Hepatocyte (in vitro differentiated cells): ENCODE data around the gene CPN2. TPM values are rescaled to one million over a fixed set of nuclear protein-coding genes. Genes with fewer than 3 reads are reported as not detected.

ENCODE experiments used
- DNase-seq: peaks from one replicate; pipeline ENCODE4 v3.0.0-alpha.2; 2016; ENCODE audit warnings: low spot score
- H2AFZ ChIP-seq: fragments of 200-600 bp; sonication (generic); 2 replicates; pipeline ENCODE4 v1.6.0; 2016; ENCODE audit warnings: antibody characterized with exemption, mild to moderate bottlenecking
- H3K27ac ChIP-seq: fragments of 200-600 bp; sonication (generic); 2 replicates; pipeline ENCODE4 v1.5.1; 2016; ENCODE audit warnings: mild to moderate bottlenecking
- H3K27me3 ChIP-seq: fragments of 200-600 bp; sonication (generic); 2 replicates; pipeline ENCODE4 v1.6.1; 2016
- H3K36me3 ChIP-seq: fragments of 200-600 bp; sonication (generic); replicated peaks from 2 replicates; pipeline ENCODE4 v1.5.1; 2016; ENCODE audit warnings: low read depth; ENCODE audit not compliant: insufficient read depth
- H3K4me1 ChIP-seq: fragments of 200-600 bp; sonication (generic); 2 replicates; pipeline ENCODE4 v1.5.1; 2016; ENCODE audit warnings: mild to moderate bottlenecking, moderate library complexity; ENCODE audit not compliant: insufficient read depth
- H3K4me2 ChIP-seq: fragments of 200-600 bp; sonication (generic); 2 replicates; pipeline ENCODE4 v1.6.0; 2016
- H3K4me3 ChIP-seq: fragments of 200-600 bp; sonication (generic); 2 replicates; pipeline ENCODE4 v1.5.1; 2016; ENCODE audit warnings: mild to moderate bottlenecking
- H3K79me2 ChIP-seq: fragments of 200-600 bp; sonication (generic); 2 replicates; pipeline ENCODE4 v1.6.0; 2017; ENCODE audit warnings: mild to moderate bottlenecking
- H3K9me2 ChIP-seq: fragments of 200-600 bp; sonication (generic); replicated peaks from 2 replicates; pipeline ENCODE4 v1.6.0; 2017; ENCODE audit warnings: mild to moderate bottlenecking; ENCODE audit not compliant: insufficient read depth
- H3K9me3 ChIP-seq: fragments of 200-600 bp; sonication (generic); 2 replicates; pipeline ENCODE4 v1.5.1; 2016; ENCODE audit warnings: low read depth, mild to moderate bottlenecking
- H4K20me1 ChIP-seq: fragments of 200-600 bp; sonication (generic); 2 replicates; pipeline ENCODE4 v1.6.0; 2016; ENCODE audit warnings: mild to moderate bottlenecking; ENCODE audit not compliant: insufficient read depth, poor library complexity, severe bottlenecking
- EZH2 ChIP-seq: fragments of 200-600 bp; sonication (generic); IDR thresholded peaks from 2 replicates; pipeline ENCODE4 v1.6.1; 2016; ENCODE audit warnings: antibody characterized with exemption, mild to moderate bottlenecking, borderline replicate concordance
- EZH2phosphoT487 ChIP-seq: fragments of 200-600 bp; sonication (generic); IDR thresholded peaks from one replicate; pipeline ENCODE4 v1.6.1; 2018; ENCODE audit warnings: antibody characterized with exemption, mild to moderate bottlenecking, low read depth, moderate library complexity; ENCODE audit not compliant: unreplicated experiment, severe bottlenecking
- WGBS: methylation state at CpG from one replicate; pipeline ENCODE4 v1.1.6; 2016; ENCODE audit warnings: low lambda C conversion rate; ENCODE audit errors: missing lambda C conversion rate; 5-methylcytosine and 5-hydroxymethylcytosine counted together
- polyA plus RNA-seq: library from polyadenylated mRNA; unstranded; fragments of >200 nt; fragmentation: Nextera tagmentation; extraction: Ambion mirVana; gene quantifications from 2 replicates; pipeline ENCODE4 v1.2.1, GENCODE V29; 2016
- total RNA-seq: library from RNA; depleted of rRNA; stranded (reverse); fragments of >200 nt; gene quantifications from 2 replicates; pipeline ENCODE4 v1.2.3, GENCODE V29; 2014
- TF ChIP-seq, protein P1 (sequence below): fragments of 200-600 bp; sonication (generic); IDR thresholded peaks from 2 replicates; pipeline ENCODE4 v1.5.1; 2016; ENCODE audit warnings: antibody characterized with exemption, mild to moderate bottlenecking; ENCODE audit not compliant: poor library complexity

The CPN2 gene
- total and polyA plus RNA-seq, 2 experiments from 2014 or later: 3.3 to 4.6 TPM

DNA sequence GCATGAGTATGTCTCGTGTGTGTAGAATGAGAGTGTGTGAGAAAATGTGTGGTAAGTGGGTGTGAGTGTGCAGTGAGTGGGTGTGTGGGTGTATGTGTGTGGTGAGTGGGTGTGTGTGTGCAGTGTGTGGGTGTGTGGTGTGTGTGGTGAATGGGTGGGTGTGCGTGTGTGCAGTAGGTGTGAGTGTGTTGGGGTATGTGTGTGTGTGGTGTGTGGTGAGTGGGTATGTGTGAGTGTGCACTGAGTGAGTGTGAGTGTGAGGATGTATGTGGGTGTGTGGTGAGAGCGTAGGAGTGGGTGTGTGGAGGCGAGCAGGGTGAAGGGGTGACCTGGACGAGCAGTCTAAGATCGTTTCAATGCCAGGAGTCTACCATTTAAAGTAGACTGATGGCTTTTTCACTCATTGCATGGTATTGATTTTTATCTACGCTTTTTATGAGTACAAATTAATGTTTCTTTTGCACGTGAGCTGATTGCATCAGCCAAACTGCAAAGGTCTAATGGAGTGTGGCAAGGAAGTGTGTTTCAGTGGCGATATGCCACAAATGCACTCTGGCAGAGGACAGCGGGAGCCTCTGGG, 1.6 kb upstream of the CPN2 start:
- 89% methylated on average over 10 of the region's 10 CpGs for WGBS
- Histone ChIP-seq H3K4me3 (no peak overlapping the region), H3K27me3 (no peaks in the 10 kb centered on the region), H3K79me2 (no peaks in the 10 kb centered on the region), H3K4me1 (peaks cover 2% of the 10 kb centered on the region), H3K27ac (no peak overlapping the region), H3K9me2 (no peaks in the 10 kb centered on the region), H3K9me3 (no peaks in the 10 kb centered on the region), H4K20me1 (no peaks in the 10 kb centered on the region), H3K36me3 (no peaks in the 10 kb centered on the region), H3K4me2 (no peak overlapping the region), H2AFZ (no peak overlapping the region)
- TF ChIP-seq, protein P1, sequence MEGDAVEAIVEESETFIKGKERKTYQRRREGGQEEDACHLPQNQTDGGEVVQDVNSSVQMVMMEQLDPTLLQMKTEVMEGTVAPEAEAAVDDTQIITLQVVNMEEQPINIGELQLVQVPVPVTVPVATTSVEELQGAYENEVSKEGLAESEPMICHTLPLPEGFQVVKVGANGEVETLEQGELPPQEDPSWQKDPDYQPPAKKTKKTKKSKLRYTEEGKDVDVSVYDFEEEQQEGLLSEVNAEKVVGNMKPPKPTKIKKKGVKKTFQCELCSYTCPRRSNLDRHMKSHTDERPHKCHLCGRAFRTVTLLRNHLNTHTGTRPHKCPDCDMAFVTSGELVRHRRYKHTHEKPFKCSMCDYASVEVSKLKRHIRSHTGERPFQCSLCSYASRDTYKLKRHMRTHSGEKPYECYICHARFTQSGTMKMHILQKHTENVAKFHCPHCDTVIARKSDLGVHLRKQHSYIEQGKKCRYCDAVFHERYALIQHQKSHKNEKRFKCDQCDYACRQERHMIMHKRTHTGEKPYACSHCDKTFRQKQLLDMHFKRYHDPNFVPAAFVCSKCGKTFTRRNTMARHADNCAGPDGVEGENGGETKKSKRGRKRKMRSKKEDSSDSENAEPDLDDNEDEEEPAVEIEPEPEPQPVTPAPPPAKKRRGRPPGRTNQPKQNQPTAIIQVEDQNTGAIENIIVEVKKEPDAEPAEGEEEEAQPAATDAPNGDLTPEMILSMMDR: no peak
- no peak for TF ChIP-seq EZH2
- no peak for TF ChIP-seq EZH2phosphoT487
- no peak for DNase-seq

DNA sequence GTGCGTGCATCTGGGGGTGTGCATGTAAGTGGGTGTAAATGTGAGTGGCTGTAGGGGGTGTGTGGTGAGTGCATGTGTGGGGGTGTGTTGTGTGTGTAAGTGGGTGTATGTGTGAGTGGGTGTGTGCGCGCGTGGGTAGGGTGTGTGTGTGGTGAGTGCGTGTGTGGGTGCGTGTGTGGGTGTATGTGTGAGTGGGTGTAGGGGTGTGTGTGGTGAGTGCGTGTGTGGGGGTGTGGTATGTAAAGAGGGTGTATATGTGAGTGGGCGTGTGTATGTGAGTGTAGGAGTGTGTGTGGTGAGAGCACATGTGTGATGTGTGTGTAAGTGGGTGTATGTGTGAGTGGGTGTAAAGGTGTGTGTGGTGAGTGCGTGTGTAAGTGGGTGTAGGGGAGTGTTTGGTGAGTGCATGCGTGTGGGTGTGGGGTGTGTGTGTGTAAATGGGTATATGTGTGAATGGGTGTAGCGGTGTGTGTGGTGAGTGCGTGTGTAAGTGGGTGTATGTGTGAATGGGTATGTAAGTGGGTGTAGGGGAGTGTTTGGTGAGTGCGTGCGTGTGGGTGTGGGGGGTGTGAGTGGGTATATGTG, 916 bp upstream of the CPN2 start:
- H3K4me3 ChIP-seq: no peak overlapping the region
- no peak overlapping the region for H2AFZ ChIP-seq
- H3K27me3 ChIP-seq: no peaks in the 10 kb centered on the region
- no peaks in the 10 kb centered on the region for H3K36me3 ChIP-seq
- H3K9me3 ChIP-seq: no peaks in the 10 kb centered on the region
- DNase-seq: no peak
- peaks cover 2% of the 10 kb centered on the region for H3K4me1 ChIP-seq
- no peaks in the 10 kb centered on the region for H4K20me1 ChIP-seq
- H3K4me2 ChIP-seq: no peak overlapping the region
- H3K79me2 ChIP-seq: no peaks in the 10 kb centered on the region
- no peak for TF ChIP-seq EZH2phosphoT487
- TF ChIP-seq, protein P1: no peak
- H3K9me2 ChIP-seq: no peaks in the 10 kb centered on the region
- no peak overlapping the region for H3K27ac ChIP-seq
- WGBS: 100% methylated on average over 12 of the region's 14 CpGs

DNA sequence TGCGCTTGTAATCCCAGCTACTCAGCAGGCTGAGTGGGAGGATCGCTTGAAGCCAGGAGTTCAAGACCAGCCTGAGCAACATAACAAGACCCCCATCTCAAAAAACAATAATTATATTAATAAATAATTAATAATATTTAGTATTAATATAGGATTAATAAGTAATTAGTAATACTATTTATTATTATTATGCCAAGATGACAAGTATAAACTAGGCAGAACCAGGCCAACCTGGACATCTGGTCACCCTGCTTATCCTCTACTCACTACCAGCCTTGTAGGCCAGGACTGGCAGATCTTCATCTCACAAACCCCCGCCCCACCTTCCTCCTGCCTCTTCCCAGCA, 429 bp downstream of the CPN2 start:
- H3K4me3 ChIP-seq: no peak overlapping the region
- 85% methylated on average over 3 of the region's 3 CpGs for WGBS

More for the DNA sequence above, 429 bp downstream of the CPN2 start:
- Histone ChIP-seq H3K27me3 (no peaks in the 10 kb centered on the region), H3K9me2 (no peaks in the 10 kb centered on the region), H3K4me2 (no peak overlapping the region), H4K20me1 (no peaks in the 10 kb centered on the region), H3K4me1 (no peaks in the 10 kb centered on the region), H3K9me3 (no peaks in the 10 kb centered on the region), H2AFZ (no peak overlapping the region), H3K36me3 (no peaks in the 10 kb centered on the region), H3K79me2 (no peaks in the 10 kb centered on the region), H3K27ac (no peak overlapping the region)
- TF ChIP-seq EZH2phosphoT487: no peak
- TF ChIP-seq EZH2: no peak
- TF ChIP-seq, protein P1: no peak
- DNase-seq: no peak
